Fibroblast of mammary gland (primary cell): ENCODE measurements around the gene ATRN.

Experiments used
- DNase-seq: peaks from one replicate; pipeline ENCODE4 v3.0.0-alpha.2; 2010; ENCODE audit warnings: low read depth
- H3K4me3 ChIP-seq: 2 replicates; pipeline ENCODE4 v1.5.1; 2011; ENCODE audit warnings: low read depth, mild to moderate bottlenecking, low read length, moderate library complexity; ENCODE audit not compliant: control insufficient read depth
- TF ChIP-seq, protein P1 (sequence below): conservative IDR thresholded peaks from 2 replicates; pipeline ENCODE4 v1.5.1; 2011; ENCODE audit warnings: low read depth, low read length, inconsistent platforms; ENCODE audit not compliant: control insufficient read depth, insufficient read depth

Gene ATRN

DNA sequence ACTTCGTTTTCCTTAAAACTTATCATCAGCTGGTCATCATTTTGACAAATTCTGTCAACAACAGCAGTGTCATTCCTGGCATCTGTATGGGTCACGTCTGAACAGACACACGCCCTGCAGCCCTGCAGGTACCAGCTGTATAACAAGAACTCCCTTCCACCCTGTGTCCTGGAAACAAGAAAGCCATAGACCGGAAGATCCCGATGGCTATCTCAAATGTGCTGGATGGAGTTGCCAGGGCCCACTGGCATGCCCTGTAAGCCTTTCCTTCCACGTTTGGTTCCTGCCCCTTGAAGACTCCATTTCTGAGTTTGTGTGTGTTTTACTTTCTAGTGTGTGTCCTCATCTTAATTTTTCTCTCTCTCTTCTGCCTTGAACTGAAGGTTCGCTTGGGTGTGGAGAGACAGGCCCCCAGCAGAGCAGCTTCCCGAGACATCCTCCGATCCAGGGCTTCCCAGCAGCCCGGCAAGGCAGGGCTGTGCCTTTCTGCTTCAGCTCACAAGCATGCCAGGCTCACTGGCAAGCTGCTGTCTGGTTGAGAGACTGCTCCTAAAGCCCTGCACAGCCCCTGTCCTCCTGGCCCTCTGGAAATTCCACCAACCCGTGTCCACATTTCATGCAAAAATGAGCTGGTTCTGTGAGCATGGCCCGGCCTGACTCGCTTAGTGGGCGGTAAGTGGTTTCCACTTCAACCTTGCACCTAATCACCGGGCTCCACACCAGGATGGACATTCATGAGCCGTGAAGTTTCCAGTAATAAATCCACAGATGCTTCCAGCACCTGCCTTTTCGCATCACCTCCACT, 183.7 kb downstream of the ATRN start:
- H3K4me3 ChIP-seq: no peak overlapping the region
- TF ChIP-seq, protein P1, sequence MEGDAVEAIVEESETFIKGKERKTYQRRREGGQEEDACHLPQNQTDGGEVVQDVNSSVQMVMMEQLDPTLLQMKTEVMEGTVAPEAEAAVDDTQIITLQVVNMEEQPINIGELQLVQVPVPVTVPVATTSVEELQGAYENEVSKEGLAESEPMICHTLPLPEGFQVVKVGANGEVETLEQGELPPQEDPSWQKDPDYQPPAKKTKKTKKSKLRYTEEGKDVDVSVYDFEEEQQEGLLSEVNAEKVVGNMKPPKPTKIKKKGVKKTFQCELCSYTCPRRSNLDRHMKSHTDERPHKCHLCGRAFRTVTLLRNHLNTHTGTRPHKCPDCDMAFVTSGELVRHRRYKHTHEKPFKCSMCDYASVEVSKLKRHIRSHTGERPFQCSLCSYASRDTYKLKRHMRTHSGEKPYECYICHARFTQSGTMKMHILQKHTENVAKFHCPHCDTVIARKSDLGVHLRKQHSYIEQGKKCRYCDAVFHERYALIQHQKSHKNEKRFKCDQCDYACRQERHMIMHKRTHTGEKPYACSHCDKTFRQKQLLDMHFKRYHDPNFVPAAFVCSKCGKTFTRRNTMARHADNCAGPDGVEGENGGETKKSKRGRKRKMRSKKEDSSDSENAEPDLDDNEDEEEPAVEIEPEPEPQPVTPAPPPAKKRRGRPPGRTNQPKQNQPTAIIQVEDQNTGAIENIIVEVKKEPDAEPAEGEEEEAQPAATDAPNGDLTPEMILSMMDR: no peak
- DNase-seq: no peak

DNA sequence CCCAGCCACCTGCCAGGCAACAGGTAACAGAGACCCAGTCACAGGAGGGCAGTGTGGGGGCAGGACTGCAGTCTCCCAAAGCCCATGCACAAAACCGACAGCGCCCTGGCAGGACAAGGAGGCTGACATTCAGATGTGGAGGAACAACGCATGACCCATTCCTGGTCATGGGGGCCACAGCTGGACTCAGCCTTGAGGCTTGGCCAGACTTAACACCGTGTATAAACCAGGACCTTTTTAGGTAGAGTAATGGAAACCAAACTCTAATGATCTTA, 184.2 kb downstream of the ATRN start:
- H3K4me3 ChIP-seq: no peak overlapping the region
- no peak for DNase-seq
- TF ChIP-seq, protein P1: no peak

DNA sequence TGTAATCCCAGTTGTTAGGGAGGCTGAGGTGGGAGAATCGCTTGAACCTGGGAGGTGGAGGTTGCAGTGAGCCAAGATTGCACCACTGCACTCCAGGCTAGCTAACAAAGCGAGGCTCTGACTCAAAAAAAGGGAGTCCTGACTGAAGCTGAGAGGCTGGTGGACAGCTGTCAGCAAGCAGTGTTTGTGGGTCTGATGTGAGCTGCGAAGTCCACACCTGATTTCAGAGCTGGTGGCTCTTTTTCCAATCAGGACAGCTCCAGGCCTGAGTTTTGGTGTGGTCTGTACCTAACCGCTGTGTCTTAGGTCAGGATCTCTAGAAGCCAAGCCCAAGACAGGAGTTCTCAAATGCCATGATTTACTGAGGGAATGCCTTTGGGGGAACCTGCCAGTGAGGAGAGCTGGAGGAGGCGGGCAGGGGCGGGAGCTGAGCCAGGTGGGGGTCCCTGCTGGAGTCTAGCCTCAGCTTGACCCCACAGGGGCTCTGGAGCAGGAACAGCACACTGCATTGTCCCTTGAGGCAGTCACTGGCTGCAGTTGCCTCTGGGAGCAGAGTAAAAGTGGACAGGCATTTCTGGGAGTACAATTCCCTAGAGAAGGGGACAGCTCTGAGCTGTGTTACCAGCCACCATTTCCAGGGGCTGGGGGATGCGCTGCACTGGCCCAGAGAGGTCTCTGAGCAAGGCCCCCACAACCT, 187.3 kb downstream of the ATRN start:
- no peak for DNase-seq
- TF ChIP-seq, protein P1: no peak
- no peak overlapping the region for H3K4me3 ChIP-seq

DNA sequence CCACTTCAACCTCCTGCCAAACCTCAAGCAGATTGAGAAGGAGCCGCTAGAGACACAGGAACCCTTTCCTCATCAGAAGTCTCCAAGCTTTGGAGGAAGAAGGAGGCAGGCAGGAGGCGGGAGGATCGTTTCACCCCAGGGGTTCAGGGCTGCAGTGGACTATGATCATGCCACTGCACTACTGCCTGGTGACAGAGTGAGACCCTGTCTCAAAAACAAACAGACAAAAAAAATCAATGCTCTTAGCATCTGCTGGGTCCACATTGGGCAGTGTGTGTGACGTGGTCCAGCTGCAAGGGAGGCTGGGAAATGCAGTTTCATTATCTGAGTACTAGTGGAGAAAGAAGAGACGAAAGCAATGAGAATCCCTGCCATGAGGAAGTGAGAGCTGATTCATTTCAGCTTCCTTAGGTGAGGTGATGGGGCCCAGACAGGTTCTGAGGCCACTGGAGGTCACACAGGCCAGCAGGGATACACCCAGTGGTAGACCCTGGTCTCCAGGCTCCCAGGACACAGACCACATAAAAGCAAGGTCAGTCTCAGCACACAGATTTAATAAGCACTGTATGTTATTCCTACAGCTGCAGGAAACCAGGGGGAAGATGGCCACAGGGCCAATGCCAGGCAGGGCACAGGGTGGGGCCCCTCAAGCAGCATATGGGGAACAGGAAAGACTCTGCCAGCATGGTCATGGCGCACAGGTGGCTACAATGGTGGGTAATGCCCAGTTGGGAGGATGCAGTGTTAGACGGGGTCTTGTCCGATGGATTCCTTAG, 188.1 kb downstream of the ATRN start:
- no peak overlapping the region for H3K4me3 ChIP-seq
- DNase-seq: no peak
- TF ChIP-seq, protein P1: no peak

DNA sequence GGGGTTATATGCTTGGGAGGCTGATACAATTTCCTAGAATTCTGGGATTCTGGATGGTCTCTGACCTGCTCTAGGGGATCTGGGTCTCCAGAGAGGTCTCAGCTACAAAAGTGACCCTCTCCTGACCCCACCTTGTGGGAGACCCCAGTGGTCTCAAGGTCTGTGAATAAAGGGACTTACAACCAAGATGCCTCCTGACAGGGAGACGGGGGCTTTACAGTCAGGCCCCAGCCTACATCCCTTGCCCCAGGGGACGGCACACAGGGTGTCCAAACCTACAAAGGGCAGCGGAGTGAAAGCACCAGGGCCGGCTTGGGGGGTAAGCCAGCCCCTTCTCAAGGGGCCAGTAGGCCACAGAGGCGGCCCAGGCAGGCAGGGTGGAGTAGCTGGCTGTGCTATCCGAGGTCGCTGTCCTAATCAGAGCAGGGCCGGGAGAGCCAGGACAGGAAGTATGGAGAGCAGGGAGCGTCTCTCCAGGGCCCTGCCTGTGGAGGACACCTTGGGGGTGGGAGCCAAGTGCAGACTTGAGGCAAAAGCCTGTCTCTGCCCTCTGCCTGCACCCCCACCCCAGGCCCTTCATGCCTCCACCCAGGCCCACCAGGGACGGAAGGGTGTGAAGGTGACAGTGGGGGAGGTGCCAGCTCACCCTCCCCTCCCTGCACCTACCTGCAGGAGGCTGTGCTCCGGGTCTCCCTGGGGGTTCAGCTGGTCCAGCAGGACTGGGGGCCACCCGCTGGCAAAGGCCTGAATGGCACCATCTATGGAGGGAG, 188.9 kb downstream of the ATRN start:
- TF ChIP-seq, protein P1: no peak
- no peak for DNase-seq
- H3K4me3 ChIP-seq: no peak overlapping the region
